K562 (cell line): Measurements from ENCODE around the gene AMELX.

Experiments used
- MYBL2 ChIP-seq, 2 experiments: fragments of 450-650 bp in 1 of 2; sonication (generic) in 1 of 2; formaldehyde crosslinking in 1 of 2; IDR thresholded peaks; 2 replicates each; pipeline versions ENCODE4 v1.6.1 to v1.8.1; 2017 to 2022; ENCODE audit warnings: borderline replicate concordance in 1 of 2, inconsistent platforms in 1 of 2, low read depth in 1 of 2, mild to moderate bottlenecking in 1 of 2, missing genetic modification reagents in 1 of 2, moderate library complexity in 1 of 2
- POLR2AphosphoS5 ChIP-seq: IDR thresholded peaks from 2 replicates; pipeline ENCODE4 v1.6.1; 2011; ENCODE audit warnings: mild to moderate bottlenecking, low read depth, low read length, moderate library complexity; ENCODE audit not compliant: control insufficient read depth, insufficient read depth
- PPARD ChIP-seq: fragments of 250-450 bp; sonication (Bioruptor Pico); IDR thresholded peaks from 2 replicates; pipeline ENCODE4 v1.8.0; 2022; ENCODE audit warnings: inconsistent platforms, mild to moderate bottlenecking, moderate library complexity
- ZNF551 ChIP-seq: fragments of 250-450 bp; sonication (Bioruptor Pico); IDR thresholded peaks from 2 replicates; pipeline ENCODE4 v1.5.0; 2021; ENCODE audit warnings: mild to moderate bottlenecking, moderate library complexity
- TF ChIP-seq, protein P1 (sequence below): sonication (generic); formaldehyde crosslinking; IDR thresholded peaks from 2 replicates; pipeline ENCODE4 v1.9.0; 2022; ENCODE audit warnings: mild to moderate bottlenecking, missing genetic modification reagents

DNA sequence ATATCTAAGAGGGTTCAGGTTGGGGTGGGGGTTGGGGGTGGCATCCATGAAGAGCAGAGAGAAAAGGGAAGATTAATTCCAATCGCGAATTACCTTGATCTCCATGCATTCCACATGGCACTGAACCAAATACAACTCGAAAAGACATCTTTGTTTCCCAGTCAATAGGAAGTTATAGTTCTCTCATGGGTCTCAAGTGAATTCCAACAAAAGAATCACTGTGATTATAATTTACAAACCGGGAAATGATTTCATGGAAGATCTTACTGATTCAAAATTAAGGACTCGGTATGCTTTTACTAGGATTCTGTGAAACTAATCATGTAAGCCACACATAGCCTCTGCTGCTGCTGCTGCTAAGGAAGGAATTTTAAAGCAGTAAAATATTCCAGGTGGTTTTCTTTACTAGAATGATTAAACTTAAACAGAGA, 26.6 kb upstream of the AMELX start:
- TF ChIP-seq MYBL2 (IDR thresholded peaks at IDR 0.05; ENCODE audit: low read depth) (no peak), MYBL2 (CRISPR knock-in tag; IDR thresholded peaks at IDR 0.05; ENCODE audit: borderline replicate concordance) (no peak), PPARD (CRISPR knock-in tag) (no peak), POLR2AphosphoS5 (no peak), ZNF551 (CRISPR knock-in tag) (no peak)
- TF ChIP-seq, protein P1, sequence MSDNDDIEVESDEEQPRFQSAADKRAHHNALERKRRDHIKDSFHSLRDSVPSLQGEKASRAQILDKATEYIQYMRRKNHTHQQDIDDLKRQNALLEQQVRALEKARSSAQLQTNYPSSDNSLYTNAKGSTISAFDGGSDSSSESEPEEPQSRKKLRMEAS (CRISPR knock-in tag) = no peak
